VCaP (cell line): ENCODE results near the gene RPP38.

ENCODE experiments used
- H3K27ac ChIP-seq: fragments of 450-650 bp; 2 replicates; pipeline ENCODE4 v1.5.1; 2017
- TF ChIP-seq, protein P1 (sequence below): fragments of 450-650 bp; conservative IDR thresholded peaks from 2 replicates; pipeline ENCODE4 v1.5.1; 2017; ENCODE audit warnings: mild to moderate bottlenecking, moderate library complexity

The RPP38 gene

DNA sequence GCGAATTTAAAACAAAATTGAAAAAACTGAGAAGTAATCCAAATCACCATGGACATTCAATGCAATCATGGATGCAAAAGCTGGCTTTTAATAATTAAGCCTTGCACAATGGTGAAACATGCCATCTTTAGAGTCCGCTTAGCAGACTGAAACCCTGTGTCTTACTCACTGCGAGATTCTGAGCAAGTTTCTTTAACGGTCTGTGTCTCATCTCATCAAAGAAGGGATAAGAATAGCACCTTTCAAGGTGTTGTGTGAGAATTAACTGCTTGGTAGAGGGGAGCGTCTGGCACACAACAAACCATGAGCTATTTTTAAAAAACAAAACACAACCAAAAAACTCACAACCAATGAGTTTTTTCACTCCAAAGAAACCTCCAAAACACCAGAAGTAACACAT, 30.0 kb upstream of the RPP38 start:
- TF ChIP-seq, protein P1, sequence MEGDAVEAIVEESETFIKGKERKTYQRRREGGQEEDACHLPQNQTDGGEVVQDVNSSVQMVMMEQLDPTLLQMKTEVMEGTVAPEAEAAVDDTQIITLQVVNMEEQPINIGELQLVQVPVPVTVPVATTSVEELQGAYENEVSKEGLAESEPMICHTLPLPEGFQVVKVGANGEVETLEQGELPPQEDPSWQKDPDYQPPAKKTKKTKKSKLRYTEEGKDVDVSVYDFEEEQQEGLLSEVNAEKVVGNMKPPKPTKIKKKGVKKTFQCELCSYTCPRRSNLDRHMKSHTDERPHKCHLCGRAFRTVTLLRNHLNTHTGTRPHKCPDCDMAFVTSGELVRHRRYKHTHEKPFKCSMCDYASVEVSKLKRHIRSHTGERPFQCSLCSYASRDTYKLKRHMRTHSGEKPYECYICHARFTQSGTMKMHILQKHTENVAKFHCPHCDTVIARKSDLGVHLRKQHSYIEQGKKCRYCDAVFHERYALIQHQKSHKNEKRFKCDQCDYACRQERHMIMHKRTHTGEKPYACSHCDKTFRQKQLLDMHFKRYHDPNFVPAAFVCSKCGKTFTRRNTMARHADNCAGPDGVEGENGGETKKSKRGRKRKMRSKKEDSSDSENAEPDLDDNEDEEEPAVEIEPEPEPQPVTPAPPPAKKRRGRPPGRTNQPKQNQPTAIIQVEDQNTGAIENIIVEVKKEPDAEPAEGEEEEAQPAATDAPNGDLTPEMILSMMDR = no peak
- no peak overlapping the region for H3K27ac ChIP-seq

DNA sequence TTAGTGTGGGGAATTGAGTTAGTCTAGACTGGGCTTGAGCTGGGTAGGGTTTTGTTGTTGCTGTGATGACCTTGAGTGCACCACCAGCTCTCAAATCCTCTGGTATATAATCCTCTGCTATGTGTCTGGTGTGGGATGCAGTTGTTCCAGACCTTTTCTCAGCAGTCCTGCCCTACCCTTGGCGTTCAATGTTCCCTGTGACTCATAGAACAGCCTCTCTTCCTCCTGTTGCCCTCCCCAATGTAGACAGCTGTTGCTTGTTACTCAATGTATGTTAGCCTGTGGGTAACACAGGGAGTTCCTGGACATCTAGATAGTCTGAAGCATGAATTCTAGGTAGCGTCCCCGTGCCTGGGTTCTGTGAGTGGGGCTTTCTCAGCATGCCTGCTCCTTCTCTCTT, 28.4 kb upstream of the RPP38 start:
- TF ChIP-seq, protein P1 = no peak
- H3K27ac ChIP-seq = no peak overlapping the region

- TF ChIP-seq, protein P1 = 0 out of 2 replicates have a peak, but pooled peaks have one; percentile 9
- H3K27ac ChIP-seq = no peak overlapping the region
These were observed 27.9 kb upstream of the RPP38 start for GRCh38 chr10:15069230-15069629.

- no peak overlapping the region for H3K27ac ChIP-seq
- TF ChIP-seq, protein P1 = no peak
These were observed 24.8 kb upstream of the RPP38 start for GRCh38 chr10:15072358-15072757.

GRCh38 chr10:15075421-15075820, 21.7 kb upstream of the RPP38 start:
- TF ChIP-seq, protein P1 = no peak

DNA sequence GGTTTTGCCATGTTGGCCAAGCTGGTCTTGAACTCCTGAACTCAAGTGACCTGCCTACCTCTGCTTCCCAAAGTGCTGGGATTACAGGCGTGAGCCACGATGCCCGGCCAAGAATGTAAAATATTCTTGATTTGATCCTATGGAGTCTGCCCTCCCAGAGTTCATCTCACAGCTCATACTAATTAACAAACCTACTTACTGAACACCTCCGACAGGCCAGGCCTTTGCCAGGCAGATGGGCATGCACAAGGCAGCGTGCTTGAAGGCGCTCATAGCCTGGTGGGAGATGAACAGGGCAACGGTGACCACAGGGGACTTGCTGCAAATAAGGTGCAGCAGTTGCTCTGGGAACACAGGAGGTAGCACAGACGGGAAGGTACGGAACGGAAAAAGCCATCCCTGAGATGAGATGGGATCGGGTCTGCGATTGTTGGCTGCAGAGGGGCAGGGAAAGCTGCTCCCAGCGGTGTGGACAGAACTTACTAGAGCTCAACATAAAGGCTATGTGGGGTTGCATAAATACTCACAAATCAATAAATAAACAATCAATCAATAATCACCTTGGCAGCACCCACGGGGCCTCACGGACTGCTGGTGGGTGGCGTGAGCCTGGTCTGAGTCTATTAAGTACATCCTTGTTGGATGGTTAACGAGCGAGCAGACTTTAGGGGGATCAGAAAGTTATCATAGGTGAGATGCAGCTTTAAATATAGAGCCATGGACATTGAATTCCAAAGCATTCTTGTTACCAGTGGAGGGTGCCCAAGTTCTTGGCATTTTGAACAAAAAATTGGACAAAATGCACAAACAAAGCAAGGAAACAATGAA, 13.3 kb upstream of the RPP38 start:
- TF ChIP-seq, protein P1 = no peak
- H3K27ac ChIP-seq = peak overlapping the region; percentile 35

More at GRCh38 chr10:15075421-15075820, 21.7 kb upstream of the RPP38 start:
- no peak overlapping the region for H3K27ac ChIP-seq

DNA sequence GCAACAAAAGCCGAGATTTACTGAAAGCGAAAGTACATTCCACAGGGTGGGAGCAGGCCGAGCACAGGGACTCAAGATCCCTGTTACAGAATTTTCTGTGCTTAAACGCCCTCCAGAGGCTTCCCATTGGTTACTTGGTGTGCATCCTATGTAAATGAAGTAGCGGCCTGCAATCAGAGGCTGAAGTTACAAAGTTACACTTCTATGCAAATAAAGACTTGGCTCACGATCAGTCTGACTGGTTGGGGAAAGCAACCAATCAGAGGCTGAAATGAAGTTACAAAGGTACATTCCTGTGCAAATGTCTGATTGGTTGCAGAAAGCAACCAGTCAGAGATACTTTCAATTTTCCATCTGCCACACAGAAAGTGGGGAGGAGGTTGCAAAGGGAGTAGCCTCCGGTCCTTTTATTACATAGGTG, 12.6 kb upstream of the RPP38 start:
- TF ChIP-seq, protein P1 = no peak
- peak overlapping the region; percentile 35; the same call in 1 of the 2 replicates for H3K27ac ChIP-seq
